ENCODE measurements around the gene RNASEH2A. TPM values are rescaled to one million over a fixed set of nuclear protein-coding genes. Genes with fewer than 3 reads are reported as not detected.

The RNASEH2A gene
- 10.8 TPM for total RNA-seq

DNA sequence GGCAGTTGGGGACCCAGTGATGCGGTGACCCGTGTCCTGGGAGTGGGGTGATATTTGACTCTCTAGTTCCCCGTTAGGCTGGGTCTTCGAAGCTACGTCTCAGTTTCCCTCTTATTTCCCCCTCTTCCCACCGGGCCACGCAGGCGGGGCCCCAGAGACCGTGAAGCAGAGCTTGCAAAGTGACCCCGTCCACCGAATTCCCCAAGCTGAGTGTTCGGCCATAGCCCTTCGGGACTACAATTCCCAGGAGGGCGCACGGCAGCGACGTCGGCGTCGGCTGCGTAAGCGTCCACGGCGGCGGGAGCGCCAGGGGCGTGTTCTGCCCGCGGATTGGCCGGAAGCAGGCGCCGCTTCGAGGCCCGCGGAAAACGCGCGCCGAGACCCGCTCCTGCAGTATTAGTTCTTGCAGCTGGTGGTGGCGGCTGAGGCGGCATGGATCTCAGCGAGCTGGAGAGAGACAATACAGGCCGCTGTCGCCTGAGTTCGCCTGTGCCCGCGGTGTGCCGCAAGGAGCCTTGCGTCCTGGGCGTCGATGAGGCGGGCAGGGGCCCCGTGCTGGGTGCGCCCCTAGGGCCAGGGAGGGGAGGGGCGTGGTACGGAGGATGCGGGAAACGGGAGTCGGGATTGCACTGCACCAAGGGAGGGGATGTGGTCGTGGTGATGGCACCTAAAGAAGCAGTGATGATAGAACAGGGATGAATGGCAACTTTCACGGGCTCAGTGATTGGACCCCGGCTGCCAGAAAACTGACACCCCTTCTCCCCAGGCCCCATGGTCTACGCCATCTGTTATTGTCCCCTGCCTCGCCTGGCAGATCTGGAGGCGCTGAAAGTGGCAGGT, at the start of gene RNASEH2A:
Gene RNASEH2A, plus strand, starts transcription at position 343 of the 840 bp plus-strand sequence. Its CDS starts 90 bp downstream, at position 433.
- Histone ChIP-seq H3K27ac (peak within 1 kb of the TSS; percentile 64), H3K27me3 (no peaks in the 10 kb centered on the region), H3K4me3 (peak within 1 kb of the TSS; percentile 65 to 66), H3K4me1 (peaks cover 20% of the 10 kb centered on the region), H3K36me3 (peaks cover 0 to 12% of the 10 kb centered on the region in 2 donors), H3K9me3 (no peaks in the 10 kb centered on the region)
- peak in 1 of 2 donors; percentile 87 for DNase-seq (ENCODE audit: extremely low spot score in 2 of 2)
- intact Hi-C loops (cut with DNase I): no loop called here
- no peak for TF ChIP-seq CTCF (IDR thresholded peaks at IDR 0.05)
- peak; percentile 72 to 79 for TF ChIP-seq POLR2AphosphoS5 (IDR thresholded peaks at IDR 0.05; ENCODE audit: insufficient read depth in 1 of 2, low read depth in 1 of 2)

DNA sequence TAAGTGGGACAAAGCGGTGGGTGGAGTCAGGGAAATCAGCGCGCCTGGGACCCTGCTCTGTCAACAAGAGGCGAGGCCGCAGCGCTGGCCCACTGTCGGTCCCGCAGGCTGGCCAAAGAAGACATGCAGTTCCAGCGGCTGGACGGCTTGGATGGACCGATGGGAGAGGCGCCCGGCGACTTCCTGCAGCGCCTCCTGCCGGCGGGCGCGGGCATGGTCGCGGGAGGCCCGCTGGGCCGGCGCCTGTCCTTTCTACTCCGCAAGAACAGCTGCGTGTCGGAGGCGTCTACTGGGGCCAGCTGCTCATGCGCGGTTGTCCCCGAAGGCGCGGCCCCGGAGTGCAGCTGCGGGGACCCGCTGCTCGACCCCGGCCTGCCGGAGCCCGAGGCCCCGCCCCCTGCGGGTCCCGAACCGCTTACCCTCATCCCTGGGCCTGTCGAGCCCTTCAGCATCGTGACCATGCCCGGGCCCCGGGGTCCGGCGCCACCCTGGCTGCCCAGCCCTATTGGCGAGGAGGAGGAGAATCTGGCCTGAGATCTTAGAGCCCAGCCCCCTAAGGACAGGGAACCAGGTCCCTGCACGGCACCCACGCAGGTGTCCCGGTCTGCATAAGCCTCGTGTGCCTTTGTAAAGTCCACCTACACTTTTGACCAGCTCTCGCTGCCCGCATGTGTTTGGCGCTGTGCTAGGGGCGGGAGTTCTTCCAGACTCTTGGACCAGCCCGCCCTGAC, 48.7 kb upstream of the RNASEH2A start:
- TF ChIP-seq POLR2AphosphoS5 (IDR thresholded peaks at IDR 0.05; ENCODE audit: insufficient read depth in 1 of 2, low read depth in 1 of 2) (peak in 1 of 2 donors; percentile 15), POLR2A (IDR thresholded peaks at IDR 0.05) (no peak), CTCF (IDR thresholded peaks at IDR 0.05) (peak; percentile 64 to 80 (median 75))
- intact Hi-C loops (cut with DNase I): no loop called here
- no peaks in the 10 kb centered on the region for H3K27me3 ChIP-seq
- H3K36me3 ChIP-seq: peaks cover 0 to 2% of the 10 kb centered on the region in 2 donors
- H3K4me3 ChIP-seq: peak overlapping the region; percentile 33 to 37
- H3K27ac ChIP-seq: peak overlapping the region; percentile 37
- DNase-seq (ENCODE audit: extremely low spot score in 2 of 2): no peak
- H3K4me1 ChIP-seq: peaks cover 12% of the 10 kb centered on the region
- H3K9me3 ChIP-seq: no peaks in the 10 kb centered on the region

DNA sequence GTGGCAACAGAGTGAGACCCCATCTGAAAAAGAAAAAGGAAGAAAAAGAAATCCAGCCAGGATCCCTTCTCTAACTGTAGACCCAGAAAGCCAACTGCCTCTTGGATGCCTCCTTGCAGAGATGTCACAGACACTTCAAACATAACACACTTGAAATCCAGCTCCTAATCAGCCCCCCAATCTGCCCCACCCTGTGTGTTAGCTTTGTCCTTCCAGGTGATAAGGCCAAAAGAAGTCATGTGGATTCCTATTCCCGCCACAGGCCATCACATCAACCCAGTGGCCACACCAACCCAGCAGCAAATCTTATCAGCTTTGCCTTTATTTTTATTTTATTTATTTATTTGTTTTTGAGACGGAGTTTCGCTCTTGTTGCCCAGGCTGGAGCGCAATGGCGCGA, 46.7 kb upstream of the RNASEH2A start:
- peaks cover 12% of the 10 kb centered on the region for H3K4me1 ChIP-seq
- TF ChIP-seq POLR2AphosphoS5 (IDR thresholded peaks at IDR 0.05; ENCODE audit: insufficient read depth in 1 of 2, low read depth in 1 of 2): no peak
- no peak for TF ChIP-seq CTCF (IDR thresholded peaks at IDR 0.05)
- no peak for TF ChIP-seq POLR2A (IDR thresholded peaks at IDR 0.05)
- H3K9me3 ChIP-seq: no peaks in the 10 kb centered on the region
- H3K4me3 ChIP-seq: no peak overlapping the region
- no peak overlapping the region for H3K27ac ChIP-seq
- peaks cover 0 to 9% of the 10 kb centered on the region in 2 donors for H3K36me3 ChIP-seq
- no peaks in the 10 kb centered on the region for H3K27me3 ChIP-seq
- intact Hi-C loops (cut with DNase I): no loop called here
- DNase-seq (ENCODE audit: extremely low spot score in 2 of 2): no peak

DNA sequence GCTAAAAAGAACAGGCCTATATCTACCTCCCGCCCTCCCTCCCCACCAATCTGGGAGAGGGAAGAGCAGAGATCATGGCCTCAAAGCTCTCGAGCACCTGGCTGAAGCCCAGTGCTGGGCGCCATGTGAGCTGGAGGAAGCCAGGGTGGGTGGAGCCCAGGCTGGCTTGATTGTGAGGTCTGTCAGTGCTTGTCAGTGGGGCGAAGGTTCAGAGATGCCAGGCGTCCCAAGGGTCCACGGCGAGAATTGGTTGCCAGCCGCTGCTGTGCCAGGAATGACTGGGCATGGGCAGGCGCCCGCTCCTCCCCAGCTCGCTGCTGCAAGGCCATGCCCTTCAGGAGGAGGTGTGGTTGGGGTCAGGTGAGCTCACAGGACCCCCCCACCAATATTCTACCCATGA, 43.3 kb upstream of the RNASEH2A start:
- no peak for DNase-seq (ENCODE audit: extremely low spot score in 2 of 2)
- Histone ChIP-seq H3K4me1 (peaks cover 12% of the 10 kb centered on the region), H3K27me3 (no peaks in the 10 kb centered on the region), H3K4me3 (no peak overlapping the region), H3K36me3 (peaks cover 0 to 9% of the 10 kb centered on the region in 2 donors), H3K27ac (no peak overlapping the region), H3K9me3 (no peaks in the 10 kb centered on the region)
- TF ChIP-seq POLR2A (IDR thresholded peaks at IDR 0.05): no peak
- no peak for TF ChIP-seq CTCF (IDR thresholded peaks at IDR 0.05)
- TF ChIP-seq POLR2AphosphoS5 (IDR thresholded peaks at IDR 0.05; ENCODE audit: insufficient read depth in 1 of 2, low read depth in 1 of 2): no peak
- intact Hi-C loops (cut with DNase I): no loop called here
